ENCODE measurements around the gene ASIC2.

DNA sequence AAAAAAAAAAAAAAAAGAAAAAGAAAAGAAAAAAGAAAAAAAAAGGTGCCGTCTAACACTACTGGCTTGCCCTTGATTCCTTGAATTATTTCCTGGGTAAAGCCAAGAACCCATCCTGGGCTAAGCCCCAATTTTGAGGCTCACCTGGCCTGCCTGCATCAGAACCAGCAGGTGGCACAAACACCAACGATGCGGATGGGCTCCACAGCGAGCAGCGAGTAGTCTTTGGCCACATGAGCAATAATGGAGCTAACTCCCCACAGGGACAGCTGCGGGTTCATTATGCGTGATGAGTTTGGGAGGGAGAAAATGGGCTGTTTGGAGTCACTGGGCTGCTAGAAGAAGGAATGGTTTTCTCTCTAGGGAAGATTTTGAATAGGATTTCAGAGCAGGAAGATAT lies 91.1 kb downstream of the ASIC2 start:
- TF ChIP-seq, protein P1, sequence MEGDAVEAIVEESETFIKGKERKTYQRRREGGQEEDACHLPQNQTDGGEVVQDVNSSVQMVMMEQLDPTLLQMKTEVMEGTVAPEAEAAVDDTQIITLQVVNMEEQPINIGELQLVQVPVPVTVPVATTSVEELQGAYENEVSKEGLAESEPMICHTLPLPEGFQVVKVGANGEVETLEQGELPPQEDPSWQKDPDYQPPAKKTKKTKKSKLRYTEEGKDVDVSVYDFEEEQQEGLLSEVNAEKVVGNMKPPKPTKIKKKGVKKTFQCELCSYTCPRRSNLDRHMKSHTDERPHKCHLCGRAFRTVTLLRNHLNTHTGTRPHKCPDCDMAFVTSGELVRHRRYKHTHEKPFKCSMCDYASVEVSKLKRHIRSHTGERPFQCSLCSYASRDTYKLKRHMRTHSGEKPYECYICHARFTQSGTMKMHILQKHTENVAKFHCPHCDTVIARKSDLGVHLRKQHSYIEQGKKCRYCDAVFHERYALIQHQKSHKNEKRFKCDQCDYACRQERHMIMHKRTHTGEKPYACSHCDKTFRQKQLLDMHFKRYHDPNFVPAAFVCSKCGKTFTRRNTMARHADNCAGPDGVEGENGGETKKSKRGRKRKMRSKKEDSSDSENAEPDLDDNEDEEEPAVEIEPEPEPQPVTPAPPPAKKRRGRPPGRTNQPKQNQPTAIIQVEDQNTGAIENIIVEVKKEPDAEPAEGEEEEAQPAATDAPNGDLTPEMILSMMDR (conservative IDR thresholded peaks at IDR 0.05) = no peak
- no peak for TF ChIP-seq EZH2 (IDR thresholded peaks at IDR 0.05; ENCODE audit: low read depth)
